Measurements from ENCODE around the gene CZIB. TPM values are rescaled to one million over a fixed set of nuclear protein-coding genes. Genes with fewer than 3 reads are reported as not detected.

CZIB gene
- total and polyA plus RNA-seq, 2 of the 13 experiments (the other 11 are each of a cell fraction or from before 2014, with no cell fraction given), result 49.2 to 67.0 TPM

DNA sequence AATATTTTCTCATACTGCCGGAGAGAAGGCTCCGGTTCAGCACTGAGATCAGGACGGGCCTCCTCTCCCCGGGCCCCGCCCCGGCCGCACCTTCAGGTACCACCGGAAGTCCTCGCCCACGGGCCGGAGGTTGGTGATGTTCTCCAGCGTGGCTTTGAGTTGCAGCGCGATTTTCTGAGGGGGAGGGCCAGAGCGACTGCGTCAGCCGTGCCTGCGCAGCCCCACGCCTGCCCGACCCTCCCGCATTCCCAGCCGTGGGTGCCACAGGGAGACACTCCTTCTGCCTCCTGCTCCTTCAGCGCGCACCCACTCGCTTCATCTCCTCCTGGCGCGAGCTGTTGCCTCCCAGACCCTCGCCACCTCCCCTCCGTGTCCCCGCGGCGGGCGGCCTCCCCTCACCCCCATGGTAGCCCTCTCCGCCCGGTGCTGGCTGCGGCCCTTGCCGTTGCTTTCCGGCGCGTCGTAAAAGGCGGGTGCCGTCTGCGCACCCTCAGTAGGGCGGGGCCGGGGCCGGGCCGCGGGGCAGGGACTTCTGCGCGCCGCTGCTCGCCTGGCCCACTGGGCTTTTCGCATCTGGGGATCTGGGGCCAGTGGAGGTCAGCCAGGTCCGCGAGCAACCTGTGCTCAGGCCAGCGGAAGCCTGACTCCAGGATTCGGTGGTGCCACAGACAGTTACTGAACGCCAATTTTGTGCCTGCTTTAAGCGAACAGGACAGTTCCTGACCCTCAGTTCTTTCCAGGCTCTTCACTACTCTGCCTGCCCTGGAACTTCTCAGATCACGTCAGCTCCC lies at the start of gene CZIB (continued):
- TF ChIP-seq, protein P1, sequence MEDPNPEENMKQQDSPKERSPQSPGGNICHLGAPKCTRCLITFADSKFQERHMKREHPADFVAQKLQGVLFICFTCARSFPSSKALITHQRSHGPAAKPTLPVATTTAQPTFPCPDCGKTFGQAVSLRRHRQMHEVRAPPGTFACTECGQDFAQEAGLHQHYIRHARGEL (CRISPR knock-in tag; IDR thresholded peaks at IDR 0.05), result no peak
- TF ChIP-seq SCMH1 (CRISPR knock-in tag; IDR thresholded peaks at IDR 0.05; ENCODE audit: borderline replicate concordance) (no peak), ZNF354B (CRISPR knock-in tag; IDR thresholded peaks at IDR 0.05) (no peak), ZNF670 (CRISPR knock-in tag; IDR thresholded peaks at IDR 0.05; ENCODE audit: borderline replicate concordance) (peak; percentile 94), SATB2 (CRISPR knock-in tag; IDR thresholded peaks at IDR 0.05) (no peak), ZNF549 (CRISPR knock-in tag; IDR thresholded peaks at IDR 0.05) (no peak), ISX (CRISPR knock-in tag; conservative IDR thresholded peaks at IDR 0.05) (no peak), IKZF4 (CRISPR knock-in tag; IDR thresholded peaks at IDR 0.05; ENCODE audit: borderline replicate concordance, low read depth, not compliant biosample characterization) (peak; percentile 90), ZNF768 (CRISPR knock-in tag; IDR thresholded peaks at IDR 0.05) (peak; percentile 87), NPAS2 (CRISPR knock-in tag; IDR thresholded peaks at IDR 0.05; ENCODE audit: borderline replicate concordance) (no peak), ASH2L (IDR thresholded peaks at IDR 0.05; ENCODE audit: insufficient read length, low read depth, low read length) (peak; percentile 82)
- TF ChIP-seq, protein P2, sequence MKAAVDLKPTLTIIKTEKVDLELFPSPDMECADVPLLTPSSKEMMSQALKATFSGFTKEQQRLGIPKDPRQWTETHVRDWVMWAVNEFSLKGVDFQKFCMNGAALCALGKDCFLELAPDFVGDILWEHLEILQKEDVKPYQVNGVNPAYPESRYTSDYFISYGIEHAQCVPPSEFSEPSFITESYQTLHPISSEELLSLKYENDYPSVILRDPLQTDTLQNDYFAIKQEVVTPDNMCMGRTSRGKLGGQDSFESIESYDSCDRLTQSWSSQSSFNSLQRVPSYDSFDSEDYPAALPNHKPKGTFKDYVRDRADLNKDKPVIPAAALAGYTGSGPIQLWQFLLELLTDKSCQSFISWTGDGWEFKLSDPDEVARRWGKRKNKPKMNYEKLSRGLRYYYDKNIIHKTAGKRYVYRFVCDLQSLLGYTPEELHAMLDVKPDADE (CRISPR knock-in tag; IDR thresholded peaks at IDR 0.05), result 0 out of 2 replicates have a peak, but pooled peaks have one; percentile 57
- TF ChIP-seq, protein P3, sequence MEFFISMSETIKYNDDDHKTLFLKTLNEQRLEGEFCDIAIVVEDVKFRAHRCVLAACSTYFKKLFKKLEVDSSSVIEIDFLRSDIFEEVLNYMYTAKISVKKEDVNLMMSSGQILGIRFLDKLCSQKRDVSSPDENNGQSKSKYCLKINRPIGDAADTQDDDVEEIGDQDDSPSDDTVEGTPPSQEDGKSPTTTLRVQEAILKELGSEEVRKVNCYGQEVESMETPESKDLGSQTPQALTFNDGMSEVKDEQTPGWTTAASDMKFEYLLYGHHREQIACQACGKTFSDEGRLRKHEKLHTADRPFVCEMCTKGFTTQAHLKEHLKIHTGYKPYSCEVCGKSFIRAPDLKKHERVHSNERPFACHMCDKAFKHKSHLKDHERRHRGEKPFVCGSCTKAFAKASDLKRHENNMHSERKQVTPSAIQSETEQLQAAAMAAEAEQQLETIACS (CRISPR knock-in tag; IDR thresholded peaks at IDR 0.05), result peak; percentile 32; the same call in 1 of the 2 replicates
- TF ChIP-seq, protein P4, sequence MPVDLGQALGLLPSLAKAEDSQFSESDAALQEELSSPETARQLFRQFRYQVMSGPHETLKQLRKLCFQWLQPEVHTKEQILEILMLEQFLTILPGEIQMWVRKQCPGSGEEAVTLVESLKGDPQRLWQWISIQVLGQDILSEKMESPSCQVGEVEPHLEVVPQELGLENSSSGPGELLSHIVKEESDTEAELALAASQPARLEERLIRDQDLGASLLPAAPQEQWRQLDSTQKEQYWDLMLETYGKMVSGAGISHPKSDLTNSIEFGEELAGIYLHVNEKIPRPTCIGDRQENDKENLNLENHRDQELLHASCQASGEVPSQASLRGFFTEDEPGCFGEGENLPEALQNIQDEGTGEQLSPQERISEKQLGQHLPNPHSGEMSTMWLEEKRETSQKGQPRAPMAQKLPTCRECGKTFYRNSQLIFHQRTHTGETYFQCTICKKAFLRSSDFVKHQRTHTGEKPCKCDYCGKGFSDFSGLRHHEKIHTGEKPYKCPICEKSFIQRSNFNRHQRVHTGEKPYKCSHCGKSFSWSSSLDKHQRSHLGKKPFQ (CRISPR knock-in tag; IDR thresholded peaks at IDR 0.05; ENCODE audit: insufficient replicate concordance), result no peak

Data from HepG2 (cell line).